HEK293 (cell line): Measurements from ENCODE around the gene CHID1.

Experiments used
- CTCF ChIA-PET: fragments of 350-600 bp; formaldehyde crosslinking; extraction: SDS; loops from one replicate; lab custom pipeline; 2021; ENCODE audit warnings: antibody characterized with exemption; lab: Yijun Ruan, JAX
- POLR2A ChIA-PET: fragments of 300-600 bp; formaldehyde crosslinking; extraction: SDS; loops from one replicate; lab custom pipeline; 2020; ENCODE audit warnings: antibody characterized with exemption, inconsistent platforms; lab: Yijun Ruan, JAX
- H3K27ac ChIP-seq: fragments of 200-500 bp; sonication (Bioruptor generic); 2 replicates; pipeline ENCODE4 v1.5.1; 2014; ENCODE audit warnings: low read depth, low read length, control low read depth, inconsistent platforms; ENCODE audit errors: extremely low read depth
- H3K36me3 ChIP-seq, 2 experiments: fragments of 200-500 bp in 1 of 2; sonication (Bioruptor generic) in 1 of 2; 1 replicate in 1 of 2; 2 replicates in 1 of 2; pipeline ENCODE4 v1.5.1; 2014 to 2017; ENCODE audit warnings: inconsistent platforms in 2 of 2, low read length in 2 of 2; ENCODE audit not compliant: control insufficient read depth in 2 of 2, insufficient read depth in 1 of 2
- H3K4me1 ChIP-seq: fragments of 200-500 bp; sonication (Bioruptor generic); 2 replicates; pipeline ENCODE4 v1.5.1; 2014; ENCODE audit warnings: mild to moderate bottlenecking, low read length, inconsistent platforms; ENCODE audit not compliant: control insufficient read depth, insufficient read depth
- H3K4me3 ChIP-seq: 2 replicates; pipeline ENCODE4 v1.5.1; 2011; ENCODE audit warnings: low read depth, mild to moderate bottlenecking, control low read depth, low read length, moderate library complexity
- H3K9me3 ChIP-seq: fragments of 200-500 bp; sonication (Bioruptor generic); 2 replicates; pipeline ENCODE4 v1.5.1; 2014; ENCODE audit warnings: low read depth, low read length, inconsistent platforms; ENCODE audit not compliant: control insufficient read depth, insufficient read depth
- GLI2 ChIP-seq: fragments of 450-650 bp; formaldehyde crosslinking; IDR thresholded peaks from 2 replicates; pipeline ENCODE4; 2017; ENCODE audit warnings: missing biosample characterization, missing genetic modification characterization, low read depth, borderline replicate concordance
- SCRT1 ChIP-seq: fragments of 450-650 bp; formaldehyde crosslinking; IDR thresholded peaks from 2 replicates; pipeline ENCODE4 v1.5.1; 2016; ENCODE audit warnings: missing biosample characterization, missing genetic modification characterization, borderline replicate concordance
- SCRT2 ChIP-seq: fragments of 450-650 bp; formaldehyde crosslinking; IDR thresholded peaks from 2 replicates; pipeline ENCODE4 v1.5.1; 2016; ENCODE audit warnings: missing biosample characterization, missing genetic modification characterization
- SP3 ChIP-seq: fragments of 450-650 bp; formaldehyde crosslinking; IDR thresholded peaks from 2 replicates; pipeline ENCODE4 v1.5.1; 2016; ENCODE audit warnings: missing biosample characterization, missing genetic modification characterization
- ZBTB20 ChIP-seq: fragments of 450-650 bp; formaldehyde crosslinking; IDR thresholded peaks from 2 replicates; pipeline ENCODE4 v1.5.1; 2016; ENCODE audit warnings: missing biosample characterization, missing genetic modification characterization
- ZBTB48 ChIP-seq: fragments of 450-650 bp; formaldehyde crosslinking; IDR thresholded peaks from 2 replicates; pipeline ENCODE4 v1.5.1; 2016; ENCODE audit warnings: missing biosample characterization, missing genetic modification characterization
- ZEB2 ChIP-seq: fragments of 450-650 bp; formaldehyde crosslinking; IDR thresholded peaks from 2 replicates; pipeline ENCODE4 v1.5.1; 2016; ENCODE audit warnings: missing biosample characterization, missing genetic modification characterization
- ZNF132 ChIP-seq: fragments of 450-650 bp; formaldehyde crosslinking; IDR thresholded peaks from 2 replicates; pipeline ENCODE4 v1.5.1; 2017; ENCODE audit warnings: missing biosample characterization, missing genetic modification characterization, borderline replicate concordance
- ZNF157 ChIP-seq: fragments of 450-650 bp; formaldehyde crosslinking; IDR thresholded peaks from 2 replicates; pipeline ENCODE4 v1.5.1; 2016; ENCODE audit warnings: missing biosample characterization, missing genetic modification characterization
- ZNF24 ChIP-seq: fragments of 450-650 bp; formaldehyde crosslinking; IDR thresholded peaks from 2 replicates; pipeline ENCODE4 v1.5.1; 2016; ENCODE audit warnings: missing biosample characterization, missing genetic modification characterization
- ZNF660 ChIP-seq: fragments of 450-650 bp; IDR thresholded peaks from 2 replicates; pipeline ENCODE4 v1.5.1; 2018; ENCODE audit warnings: missing biosample characterization, mild to moderate bottlenecking, missing genetic modification characterization
- ZNF677 ChIP-seq: fragments of 450-650 bp; IDR thresholded peaks from 2 replicates; pipeline ENCODE4 v1.5.0; 2018; ENCODE audit warnings: missing biosample characterization, mild to moderate bottlenecking, missing genetic modification characterization, moderate library complexity
- TF ChIP-seq, protein P1 (sequence below): fragments of 450-650 bp; formaldehyde crosslinking; conservative IDR thresholded peaks from 2 replicates; pipeline ENCODE4 v1.5.1; 2016; ENCODE audit warnings: low read depth, missing biosample characterization, missing genetic modification characterization
- TF ChIP-seq, protein P2 (sequence below): fragments of 450-650 bp; formaldehyde crosslinking; IDR thresholded peaks from 2 replicates; pipeline ENCODE4 v1.5.1; 2016; ENCODE audit warnings: missing biosample characterization, missing genetic modification characterization, borderline replicate concordance
- TF ChIP-seq, protein P3 (sequence below): fragments of 450-650 bp; formaldehyde crosslinking; IDR thresholded peaks from 2 replicates; pipeline ENCODE4 v1.5.1; 2017; ENCODE audit warnings: missing biosample characterization, missing genetic modification characterization
- TF ChIP-seq, protein P4 (sequence below): fragments of 450-650 bp; formaldehyde crosslinking; IDR thresholded peaks from 2 replicates; pipeline ENCODE4 v1.5.1; 2017; ENCODE audit warnings: missing biosample characterization, missing genetic modification characterization
- TF ChIP-seq, protein P5 (sequence below): fragments of 450-650 bp; formaldehyde crosslinking; IDR thresholded peaks from 2 replicates; pipeline ENCODE4 v1.5.1; 2016; ENCODE audit warnings: missing biosample characterization, missing genetic modification characterization

Gene CHID1

DNA sequence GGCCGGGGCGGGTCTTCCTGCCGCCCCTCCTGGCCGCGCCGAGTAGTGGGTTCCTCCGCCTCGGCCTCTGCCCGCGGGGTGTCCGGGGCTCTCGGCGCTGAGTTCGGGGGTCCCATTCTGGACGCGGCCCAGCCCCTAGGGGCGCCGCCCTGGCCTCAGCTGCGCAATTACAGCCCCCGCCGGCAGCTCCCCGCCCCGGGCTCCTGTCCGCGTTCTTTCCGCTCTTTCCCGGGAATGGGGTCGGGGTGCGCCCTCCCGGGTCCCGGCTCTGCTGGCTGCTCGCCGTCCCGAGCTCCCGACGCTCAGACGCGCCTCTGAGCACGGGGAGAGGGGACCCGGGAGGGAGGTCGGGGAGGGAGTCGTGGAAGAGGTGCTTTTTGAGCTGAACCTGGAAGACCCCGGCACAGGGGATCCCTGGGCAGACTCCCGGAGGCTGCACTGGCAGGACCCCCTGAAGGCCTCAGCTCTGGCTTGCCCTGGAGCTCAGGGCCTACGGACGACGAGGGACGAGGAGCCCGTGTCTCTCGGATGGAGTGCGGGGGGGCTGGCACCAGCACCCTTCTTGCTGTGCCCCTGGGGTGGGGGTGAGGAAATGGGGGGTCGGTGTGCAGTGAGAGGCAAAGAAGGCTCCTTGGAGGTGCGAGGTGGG is 67.4 kb downstream of the CHID1 start (continued):
- TF ChIP-seq, protein P1, sequence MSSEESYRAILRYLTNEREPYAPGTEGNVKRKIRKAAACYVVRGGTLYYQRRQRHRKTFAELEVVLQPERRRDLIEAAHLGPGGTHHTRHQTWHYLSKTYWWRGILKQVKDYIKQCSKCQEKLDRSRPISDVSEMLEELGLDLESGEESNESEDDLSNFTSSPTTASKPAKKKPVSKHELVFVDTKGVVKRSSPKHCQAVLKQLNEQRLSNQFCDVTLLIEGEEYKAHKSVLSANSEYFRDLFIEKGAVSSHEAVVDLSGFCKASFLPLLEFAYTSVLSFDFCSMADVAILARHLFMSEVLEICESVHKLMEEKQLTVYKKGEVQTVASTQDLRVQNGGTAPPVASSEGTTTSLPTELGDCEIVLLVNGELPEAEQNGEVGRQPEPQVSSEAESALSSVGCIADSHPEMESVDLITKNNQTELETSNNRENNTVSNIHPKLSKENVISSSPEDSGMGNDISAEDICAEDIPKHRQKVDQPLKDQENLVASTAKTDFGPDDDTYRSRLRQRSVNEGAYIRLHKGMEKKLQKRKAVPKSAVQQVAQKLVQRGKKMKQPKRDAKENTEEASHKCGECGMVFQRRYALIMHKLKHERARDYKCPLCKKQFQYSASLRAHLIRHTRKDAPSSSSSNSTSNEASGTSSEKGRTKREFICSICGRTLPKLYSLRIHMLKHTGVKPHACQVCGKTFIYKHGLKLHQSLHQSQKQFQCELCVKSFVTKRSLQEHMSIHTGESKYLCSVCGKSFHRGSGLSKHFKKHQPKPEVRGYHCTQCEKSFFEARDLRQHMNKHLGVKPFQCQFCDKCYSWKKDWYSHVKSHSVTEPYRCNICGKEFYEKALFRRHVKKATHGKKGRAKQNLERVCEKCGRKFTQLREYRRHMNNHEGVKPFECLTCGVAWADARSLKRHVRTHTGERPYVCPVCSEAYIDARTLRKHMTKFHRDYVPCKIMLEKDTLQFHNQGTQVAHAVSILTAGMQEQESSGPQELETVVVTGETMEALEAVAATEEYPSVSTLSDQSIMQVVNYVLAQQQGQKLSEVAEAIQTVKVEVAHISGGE (tag by site-specific recombination): no peak
- TF ChIP-seq, protein P2, sequence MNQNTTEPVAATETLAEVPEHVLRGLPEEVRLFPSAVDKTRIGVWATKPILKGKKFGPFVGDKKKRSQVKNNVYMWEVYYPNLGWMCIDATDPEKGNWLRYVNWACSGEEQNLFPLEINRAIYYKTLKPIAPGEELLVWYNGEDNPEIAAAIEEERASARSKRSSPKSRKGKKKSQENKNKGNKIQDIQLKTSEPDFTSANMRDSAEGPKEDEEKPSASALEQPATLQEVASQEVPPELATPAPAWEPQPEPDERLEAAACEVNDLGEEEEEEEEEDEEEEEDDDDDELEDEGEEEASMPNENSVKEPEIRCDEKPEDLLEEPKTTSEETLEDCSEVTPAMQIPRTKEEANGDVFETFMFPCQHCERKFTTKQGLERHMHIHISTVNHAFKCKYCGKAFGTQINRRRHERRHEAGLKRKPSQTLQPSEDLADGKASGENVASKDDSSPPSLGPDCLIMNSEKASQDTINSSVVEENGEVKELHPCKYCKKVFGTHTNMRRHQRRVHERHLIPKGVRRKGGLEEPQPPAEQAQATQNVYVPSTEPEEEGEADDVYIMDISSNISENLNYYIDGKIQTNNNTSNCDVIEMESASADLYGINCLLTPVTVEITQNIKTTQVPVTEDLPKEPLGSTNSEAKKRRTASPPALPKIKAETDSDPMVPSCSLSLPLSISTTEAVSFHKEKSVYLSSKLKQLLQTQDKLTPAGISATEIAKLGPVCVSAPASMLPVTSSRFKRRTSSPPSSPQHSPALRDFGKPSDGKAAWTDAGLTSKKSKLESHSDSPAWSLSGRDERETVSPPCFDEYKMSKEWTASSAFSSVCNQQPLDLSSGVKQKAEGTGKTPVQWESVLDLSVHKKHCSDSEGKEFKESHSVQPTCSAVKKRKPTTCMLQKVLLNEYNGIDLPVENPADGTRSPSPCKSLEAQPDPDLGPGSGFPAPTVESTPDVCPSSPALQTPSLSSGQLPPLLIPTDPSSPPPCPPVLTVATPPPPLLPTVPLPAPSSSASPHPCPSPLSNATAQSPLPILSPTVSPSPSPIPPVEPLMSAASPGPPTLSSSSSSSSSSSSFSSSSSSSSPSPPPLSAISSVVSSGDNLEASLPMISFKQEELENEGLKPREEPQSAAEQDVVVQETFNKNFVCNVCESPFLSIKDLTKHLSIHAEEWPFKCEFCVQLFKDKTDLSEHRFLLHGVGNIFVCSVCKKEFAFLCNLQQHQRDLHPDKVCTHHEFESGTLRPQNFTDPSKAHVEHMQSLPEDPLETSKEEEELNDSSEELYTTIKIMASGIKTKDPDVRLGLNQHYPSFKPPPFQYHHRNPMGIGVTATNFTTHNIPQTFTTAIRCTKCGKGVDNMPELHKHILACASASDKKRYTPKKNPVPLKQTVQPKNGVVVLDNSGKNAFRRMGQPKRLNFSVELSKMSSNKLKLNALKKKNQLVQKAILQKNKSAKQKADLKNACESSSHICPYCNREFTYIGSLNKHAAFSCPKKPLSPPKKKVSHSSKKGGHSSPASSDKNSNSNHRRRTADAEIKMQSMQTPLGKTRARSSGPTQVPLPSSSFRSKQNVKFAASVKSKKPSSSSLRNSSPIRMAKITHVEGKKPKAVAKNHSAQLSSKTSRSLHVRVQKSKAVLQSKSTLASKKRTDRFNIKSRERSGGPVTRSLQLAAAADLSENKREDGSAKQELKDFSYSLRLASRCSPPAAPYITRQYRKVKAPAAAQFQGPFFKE (tag by site-specific recombination): no peak

DNA sequence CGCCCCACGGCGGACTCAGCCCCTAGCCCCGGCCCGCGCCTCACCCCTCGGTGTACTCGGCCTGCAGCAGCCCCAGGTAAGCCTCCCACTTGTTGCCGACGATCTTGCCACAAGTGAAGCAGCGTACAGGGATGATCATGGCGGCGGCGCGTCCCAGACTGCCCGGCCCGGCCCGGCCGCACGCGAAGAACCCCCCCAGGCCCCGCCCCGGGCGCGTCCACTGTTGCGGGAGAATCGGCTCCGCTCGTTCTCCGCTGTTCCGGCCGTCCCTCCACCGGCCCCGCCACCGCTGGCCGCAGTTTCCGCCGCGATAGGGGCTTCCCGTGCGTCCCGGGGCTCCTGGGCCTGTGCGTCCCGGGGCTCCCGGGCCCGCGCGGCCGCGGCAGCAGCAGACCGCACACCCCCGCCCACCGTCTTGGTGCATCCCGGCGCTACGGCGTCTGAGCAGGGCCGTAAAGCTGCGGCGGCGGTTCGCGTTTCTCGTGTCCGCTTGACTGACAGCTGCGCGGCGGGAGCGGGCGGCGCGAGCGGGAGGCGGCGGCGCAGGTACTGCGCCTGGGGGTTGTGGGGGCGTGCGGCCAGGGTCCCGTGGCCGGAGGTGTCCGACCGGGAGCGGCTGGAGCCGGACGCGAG is 68.1 kb downstream of the CHID1 start, which contains the start of the genes POLR2L and TSPAN4:
POLR2L (minus strand) TSS at position 160 of the 633 bp plus-strand sequence; CDS start at position 139, 21 bp downstream.
TSPAN4 (plus strand) TSS at position 483 of the 633 bp plus-strand sequence. CDS start 7,453 bp downstream, outside the sequence.
- no peaks in the 10 kb centered on the region for H3K9me3 ChIP-seq
- 0 out of 2 replicates have a peak, but pooled peaks cover 4% of the 10 kb centered on the region for H3K4me1 ChIP-seq
- peaks cover 0 to 38% of the 10 kb centered on the region in 2 experiments; a peak in 1 of 3 replicates for H3K36me3 ChIP-seq
- peak within 1 kb of the TSS; percentile 93 for H3K27ac ChIP-seq
- H3K4me3 ChIP-seq: peak within 1 kb of the TSS; percentile 89
- ChIA-PET CTCF (no interaction called here), POLR2A (interaction anchor here (0.6 to 6.9 kb wide), 10 partner anchors 11 to 83 kb away, joined by 3 to 70 read pairs (median 6); partner anchors contain the start of genes CD151, CRACR2B, PNPLA2 and RPLP2)
- TF ChIP-seq SCRT2 (tag by site-specific recombination) (peak; percentile 96), ZNF660 (tag by site-specific recombination) (peak; percentile 82), ZBTB48 (tag by site-specific recombination) (no peak), SP3 (tag by site-specific recombination) (peak; percentile 25; the same call in 1 of the 2 replicates), ZNF24 (tag by site-specific recombination) (no peak), ZBTB20 (tag by site-specific recombination) (peak; percentile 34), ZNF132 (tag by site-specific recombination) (no peak), ZNF677 (tag by site-specific recombination) (no peak), ZNF157 (tag by site-specific recombination) (no peak), ZEB2 (tag by site-specific recombination) (no peak), SCRT1 (tag by site-specific recombination) (peak; percentile 51; the same call in 1 of the 2 replicates), GLI2 (no peak)
- TF ChIP-seq, protein P3, sequence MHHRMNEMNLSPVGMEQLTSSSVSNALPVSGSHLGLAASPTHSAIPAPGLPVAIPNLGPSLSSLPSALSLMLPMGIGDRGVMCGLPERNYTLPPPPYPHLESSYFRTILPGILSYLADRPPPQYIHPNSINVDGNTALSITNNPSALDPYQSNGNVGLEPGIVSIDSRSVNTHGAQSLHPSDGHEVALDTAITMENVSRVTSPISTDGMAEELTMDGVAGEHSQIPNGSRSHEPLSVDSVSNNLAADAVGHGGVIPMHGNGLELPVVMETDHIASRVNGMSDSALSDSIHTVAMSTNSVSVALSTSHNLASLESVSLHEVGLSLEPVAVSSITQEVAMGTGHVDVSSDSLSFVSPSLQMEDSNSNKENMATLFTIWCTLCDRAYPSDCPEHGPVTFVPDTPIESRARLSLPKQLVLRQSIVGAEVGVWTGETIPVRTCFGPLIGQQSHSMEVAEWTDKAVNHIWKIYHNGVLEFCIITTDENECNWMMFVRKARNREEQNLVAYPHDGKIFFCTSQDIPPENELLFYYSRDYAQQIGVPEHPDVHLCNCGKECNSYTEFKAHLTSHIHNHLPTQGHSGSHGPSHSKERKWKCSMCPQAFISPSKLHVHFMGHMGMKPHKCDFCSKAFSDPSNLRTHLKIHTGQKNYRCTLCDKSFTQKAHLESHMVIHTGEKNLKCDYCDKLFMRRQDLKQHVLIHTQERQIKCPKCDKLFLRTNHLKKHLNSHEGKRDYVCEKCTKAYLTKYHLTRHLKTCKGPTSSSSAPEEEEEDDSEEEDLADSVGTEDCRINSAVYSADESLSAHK (tag by site-specific recombination): no peak
- TF ChIP-seq, protein P4, sequence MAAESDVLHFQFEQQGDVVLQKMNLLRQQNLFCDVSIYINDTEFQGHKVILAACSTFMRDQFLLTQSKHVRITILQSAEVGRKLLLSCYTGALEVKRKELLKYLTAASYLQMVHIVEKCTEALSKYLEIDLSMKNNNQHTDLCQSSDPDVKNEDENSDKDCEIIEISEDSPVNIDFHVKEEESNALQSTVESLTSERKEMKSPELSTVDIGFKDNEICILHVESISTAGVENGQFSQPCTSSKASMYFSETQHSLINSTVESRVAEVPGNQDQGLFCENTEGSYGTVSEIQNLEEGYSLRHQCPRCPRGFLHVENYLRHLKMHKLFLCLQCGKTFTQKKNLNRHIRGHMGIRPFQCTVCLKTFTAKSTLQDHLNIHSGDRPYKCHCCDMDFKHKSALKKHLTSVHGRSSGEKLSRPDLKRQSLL (tag by site-specific recombination): peak; percentile 32; the same call in 1 of the 2 replicates
- TF ChIP-seq, protein P5, sequence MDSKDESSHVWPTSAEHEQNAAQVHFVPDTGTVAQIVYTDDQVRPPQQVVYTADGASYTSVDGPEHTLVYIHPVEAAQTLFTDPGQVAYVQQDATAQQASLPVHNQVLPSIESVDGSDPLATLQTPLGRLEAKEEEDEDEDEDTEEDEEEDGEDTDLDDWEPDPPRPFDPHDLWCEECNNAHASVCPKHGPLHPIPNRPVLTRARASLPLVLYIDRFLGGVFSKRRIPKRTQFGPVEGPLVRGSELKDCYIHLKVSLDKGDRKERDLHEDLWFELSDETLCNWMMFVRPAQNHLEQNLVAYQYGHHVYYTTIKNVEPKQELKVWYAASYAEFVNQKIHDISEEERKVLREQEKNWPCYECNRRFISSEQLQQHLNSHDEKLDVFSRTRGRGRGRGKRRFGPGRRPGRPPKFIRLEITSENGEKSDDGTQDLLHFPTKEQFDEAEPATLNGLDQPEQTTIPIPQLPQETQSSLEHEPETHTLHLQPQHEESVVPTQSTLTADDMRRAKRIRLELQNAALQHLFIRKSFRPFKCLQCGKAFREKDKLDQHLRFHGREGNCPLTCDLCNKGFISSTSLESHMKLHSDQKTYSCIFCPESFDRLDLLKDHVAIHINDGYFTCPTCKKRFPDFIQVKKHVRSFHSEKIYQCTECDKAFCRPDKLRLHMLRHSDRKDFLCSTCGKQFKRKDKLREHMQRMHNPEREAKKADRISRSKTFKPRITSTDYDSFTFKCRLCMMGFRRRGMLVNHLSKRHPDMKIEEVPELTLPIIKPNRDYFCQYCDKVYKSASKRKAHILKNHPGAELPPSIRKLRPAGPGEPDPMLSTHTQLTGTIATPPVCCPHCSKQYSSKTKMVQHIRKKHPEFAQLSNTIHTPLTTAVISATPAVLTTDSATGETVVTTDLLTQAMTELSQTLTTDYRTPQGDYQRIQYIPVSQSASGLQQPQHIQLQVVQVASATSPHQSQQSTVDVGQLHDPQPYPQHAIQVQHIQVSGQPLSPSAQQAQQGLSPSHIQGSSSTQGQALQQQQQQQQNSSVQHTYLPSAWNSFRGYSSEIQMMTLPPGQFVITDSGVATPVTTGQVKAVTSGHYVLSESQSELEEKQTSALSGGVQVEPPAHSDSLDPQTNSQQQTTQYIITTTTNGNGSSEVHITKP (tag by site-specific recombination): peak; percentile 97
